NCI-H2107 treated with DMSO at 0.1 percent for 48 hours (cell line): ENCODE measurements around the gene SERINC2.
"Not testable (repeated sequence)": the region's sequence is repeated elsewhere in the genome, so short reads cannot be mapped to it uniquely, and the experiment has no call there.

ENCODE experiments used
- DNase-seq: peaks from one replicate; lab custom pipeline; 2025; ENCODE audit not compliant: unreplicated experiment; lab: John Stamatoyannopoulos, UW

SERINC2 gene

DNA sequence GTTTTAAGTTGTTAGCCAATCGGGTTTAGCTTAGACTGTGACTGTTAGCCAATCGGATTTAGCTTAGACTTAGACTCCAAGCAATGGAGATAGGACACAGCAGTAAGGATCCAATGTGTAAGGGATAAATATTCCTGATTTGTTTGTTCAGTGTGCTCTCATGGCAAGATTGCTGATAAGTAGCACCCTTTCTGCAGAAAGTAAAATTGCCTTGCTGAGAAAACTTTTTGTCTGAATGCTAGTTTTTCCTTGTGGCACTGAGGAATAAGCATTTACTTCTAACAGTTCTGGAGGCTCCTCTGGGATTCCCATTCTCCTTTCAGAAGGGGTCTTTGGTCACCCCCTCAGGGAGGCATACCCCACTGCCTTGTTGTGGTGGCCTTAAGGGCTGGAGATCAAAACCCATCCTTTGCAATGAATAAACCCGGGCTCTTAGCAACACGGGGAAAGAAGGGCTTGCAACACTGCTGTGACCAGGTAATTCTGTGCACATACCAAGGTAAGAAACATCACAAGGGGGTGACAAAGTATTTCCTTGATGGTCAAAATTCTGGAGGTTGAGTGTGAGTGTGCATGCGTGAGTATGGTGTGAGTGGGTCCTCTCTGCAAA, 45.4 kb downstream of the SERINC2 start:
- DNase-seq, result no peak

DNA sequence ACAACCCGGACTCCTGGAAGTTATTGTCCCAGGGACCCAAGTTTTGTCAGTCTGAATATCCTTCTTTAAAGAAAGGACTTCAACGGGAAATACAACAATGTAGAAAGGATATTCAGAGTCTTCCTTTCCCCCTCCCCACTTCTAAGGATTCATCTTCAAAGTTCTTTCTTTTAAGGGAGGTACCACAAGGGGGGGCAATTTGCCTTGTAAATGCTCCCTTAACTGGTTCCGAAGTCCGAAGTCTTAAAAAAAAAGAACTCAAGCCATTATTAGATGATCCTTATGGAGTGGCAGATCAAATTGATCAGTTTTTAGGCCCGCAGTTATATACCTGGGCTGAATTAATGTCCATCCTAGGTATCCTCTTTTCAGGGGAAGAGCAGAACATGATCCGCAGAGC, 47.0 kb downstream of the SERINC2 start:
- DNase-seq, result no peak

GRCh38 chr1:31467005-31467674, 54.1 kb downstream of the SERINC2 start:
- no peak for DNase-seq

- DNase-seq, result no peak
These were observed 57.8 kb downstream of the SERINC2 start for GRCh38 chr1:31470794-31471315.

DNA sequence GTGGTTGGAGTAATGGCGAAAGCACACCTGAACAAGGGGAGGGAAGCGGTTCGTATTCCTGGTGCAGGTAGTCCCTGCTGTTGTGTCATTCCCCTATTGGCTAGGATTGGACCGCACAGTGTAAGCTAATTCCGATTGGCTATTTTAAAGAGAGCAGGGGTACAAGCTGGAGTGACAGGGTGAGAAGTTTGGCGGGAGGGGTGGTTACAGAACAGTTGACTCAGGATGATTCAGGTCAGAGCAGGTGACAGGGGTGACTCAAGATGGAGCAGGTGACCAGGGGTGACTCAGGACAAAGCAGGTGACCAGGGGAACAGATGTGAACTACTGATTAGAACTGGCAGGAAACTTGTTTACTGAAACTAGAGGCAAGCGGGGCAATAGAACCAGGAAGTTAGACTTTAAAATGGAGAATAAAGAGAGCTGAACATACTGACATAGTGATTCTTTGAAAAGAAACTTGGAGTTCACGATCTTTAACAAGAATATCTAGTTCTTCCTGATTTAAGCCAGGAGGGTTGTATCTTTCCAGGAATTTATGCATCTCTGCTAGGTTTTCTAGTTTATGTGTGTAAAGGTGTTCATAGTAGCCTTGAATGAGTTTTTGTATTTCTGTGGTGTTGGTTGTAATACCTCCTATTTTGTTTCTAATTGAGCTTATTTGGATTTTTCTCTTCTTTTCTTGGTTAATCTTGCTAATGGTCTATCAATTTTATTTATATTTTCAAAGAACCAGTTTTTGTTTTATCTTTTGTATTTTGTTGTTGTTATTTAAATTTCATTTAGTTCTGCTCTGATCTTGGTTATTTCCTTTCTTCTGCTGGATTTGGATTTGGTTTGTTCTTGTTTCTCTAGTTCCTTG, 58.7 kb downstream of the SERINC2 start:
- DNase-seq, result not testable (repeated sequence)

DNA sequence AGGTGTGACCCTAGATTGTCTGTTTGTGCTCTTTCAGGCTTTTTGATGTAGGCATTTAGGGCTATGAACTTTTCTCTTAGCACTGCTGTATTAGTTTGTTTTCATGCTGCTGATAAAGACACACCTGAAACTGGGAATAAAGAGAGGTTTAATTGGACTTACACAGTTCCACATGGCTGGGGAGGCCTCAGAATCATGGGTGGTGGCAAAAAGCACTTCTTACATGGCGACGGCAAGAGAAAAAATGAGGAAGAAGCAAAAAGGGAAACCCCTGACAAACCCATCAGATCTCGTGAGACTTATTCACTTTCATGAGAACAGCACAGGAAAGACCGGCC, 59.3 kb downstream of the SERINC2 start:
- DNase-seq, result not testable (repeated sequence)

- not testable (repeated sequence) for DNase-seq
These were observed 59.7 kb downstream of the SERINC2 start for GRCh38 chr1:31472673-31473072.

DNA sequence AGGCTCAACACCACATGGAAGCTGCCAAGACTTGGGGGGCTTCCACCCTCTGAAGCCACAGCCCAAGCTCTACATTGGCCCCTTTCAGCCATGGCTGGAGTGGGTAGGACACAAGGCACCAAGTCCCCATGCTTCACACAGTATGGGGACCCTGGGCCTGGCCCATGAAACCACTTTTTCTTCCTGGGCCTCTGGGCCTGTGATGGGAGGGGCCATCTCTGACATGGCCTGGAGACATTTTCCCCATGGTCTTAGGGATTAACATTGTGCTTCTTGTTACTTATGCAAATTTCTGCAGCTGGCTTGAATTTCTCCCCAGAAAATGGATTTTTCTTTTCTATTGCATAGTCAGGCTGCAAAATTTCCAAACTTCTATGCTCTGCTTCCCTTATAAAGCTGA, 60.5 kb downstream of the SERINC2 start:
- DNase-seq, result not testable (repeated sequence)

- not testable (repeated sequence) for DNase-seq
These were observed 61.6 kb downstream of the SERINC2 start for GRCh38 chr1:31474567-31474966.

GRCh38 chr1:31476891-31477846, 64.2 kb downstream of the SERINC2 start:
- peak; percentile 97 for DNase-seq

- DNase-seq, result no peak
These were observed 65.2 kb downstream of the SERINC2 start for GRCh38 chr1:31478167-31478566.

GRCh38 chr1:31479811-31480210, 66.8 kb downstream of the SERINC2 start:
- DNase-seq, result no peak

DNA sequence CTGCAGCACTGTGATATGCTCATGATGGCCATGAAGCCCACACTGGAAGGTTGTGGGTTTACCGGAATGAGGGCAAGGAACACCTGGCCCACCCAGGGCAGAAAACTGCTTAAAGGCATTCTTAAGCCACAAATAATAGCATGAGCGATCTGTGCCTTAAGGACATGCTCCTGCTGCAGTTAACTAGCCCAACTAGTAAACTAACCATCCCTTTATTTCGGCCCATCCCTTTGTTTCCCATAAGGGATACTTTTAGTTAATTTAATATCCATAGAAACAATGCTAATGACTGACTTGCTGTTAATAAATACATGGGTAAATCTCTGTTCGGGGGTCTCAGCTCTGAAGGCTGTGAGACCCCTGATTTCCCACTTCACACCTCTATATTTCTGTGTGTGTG, 67.4 kb downstream of the SERINC2 start:
- DNase-seq, result not testable (repeated sequence)

DNA sequence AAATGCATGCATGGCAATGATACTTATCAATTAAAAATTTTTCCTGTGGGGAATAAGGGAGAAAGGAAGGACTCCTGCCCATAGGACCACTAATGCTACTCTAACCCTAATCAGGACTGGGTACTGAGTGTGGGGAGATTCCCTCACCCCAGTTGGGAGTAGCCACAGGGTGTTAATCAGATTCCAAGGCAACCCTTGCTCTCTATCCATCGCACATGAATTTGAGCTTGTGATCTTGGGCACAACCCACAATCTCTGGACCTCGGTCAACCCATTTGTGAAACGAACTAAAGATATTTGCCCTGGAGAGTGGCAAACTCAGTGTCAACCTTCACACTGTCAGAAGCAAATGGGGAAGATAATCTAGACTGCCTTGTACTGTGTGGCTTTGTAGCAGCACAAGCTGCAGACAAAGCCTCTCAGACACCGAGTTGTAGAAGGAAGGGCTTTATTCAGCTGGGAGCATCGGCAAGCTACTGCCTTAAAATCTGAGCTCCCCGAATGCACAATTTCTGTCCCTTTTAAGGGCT, 69.5 kb downstream of the SERINC2 start:
- no peak for DNase-seq

GRCh38 chr1:31483012-31483946, 70.3 kb downstream of the SERINC2 start:
- no peak for DNase-seq
